GM12865 (cell line): Measurements from ENCODE around the gene DAAM2.

Experiments used
- DNase-seq: peaks from one replicate; pipeline ENCODE4 v3.0.0; 2010; ENCODE audit warnings: low read depth
- H3K4me3 ChIP-seq: 2 replicates; pipeline ENCODE4 v1.5.1; 2011; ENCODE audit warnings: mild to moderate bottlenecking, low read depth, low read length, control low read depth
- CTCF ChIP-seq: IDR thresholded peaks from 2 replicates; pipeline ENCODE4 v1.5.1; 2011; ENCODE audit warnings: low read length, control low read depth, low read depth, inconsistent platforms; ENCODE audit not compliant: insufficient read depth; ENCODE audit errors: missing control alignments

Gene DAAM2

GRCh38 chr6:39951191-39951590 is 159.0 kb downstream of the DAAM2 start:
- DNase-seq: no peak
- H3K4me3 ChIP-seq: no peak overlapping the region
- no peak for TF ChIP-seq CTCF

GRCh38 chr6:39951716-39952115 is 159.5 kb downstream of the DAAM2 start:
- TF ChIP-seq CTCF: no peak
- no peak overlapping the region for H3K4me3 ChIP-seq
- DNase-seq: no peak

GRCh38 chr6:39952167-39952566 is 160.0 kb downstream of the DAAM2 start:
- TF ChIP-seq CTCF: no peak
- no peak overlapping the region for H3K4me3 ChIP-seq
- no peak for DNase-seq

GRCh38 chr6:39953076-39953618 is 161.0 kb downstream of the DAAM2 start:
- DNase-seq: no peak
- no peak overlapping the region for H3K4me3 ChIP-seq
- no peak for TF ChIP-seq CTCF
